Stimulated activated CD4-positive, alpha-beta T cell treated with anti-CD3 and anti-CD28 coated beads, TNF-alpha, amount 100 ng/mL, for 1 hour (primary cell): Measurements from ENCODE around the gene BACH2.

Experiments used
- DNase-seq, 3 donors: peaks; one replicate each; pipeline ENCODE4 v3.0.0-alpha.2; 2020; ENCODE audit warnings: low read depth in 3 of 3, low spot score in 1 of 3

Gene BACH2

GRCh38 chr6:90278129-90278528 is 18.5 kb downstream of the BACH2 start:
- no peak for DNase-seq

GRCh38 chr6:90277302-90278011 is 19.2 kb downstream of the BACH2 start:
- no peak for DNase-seq

GRCh38 chr6:90274451-90275030 is 22.1 kb downstream of the BACH2 start:
- DNase-seq = peak; percentile 65 to 83 (median 82)

- no peak for DNase-seq
These were observed 22.8 kb downstream of the BACH2 start for GRCh38 chr6:90273863-90274262.

GRCh38 chr6:90272895-90273294 is 23.7 kb downstream of the BACH2 start:
- DNase-seq = no peak

GRCh38 chr6:90271831-90272230 is 24.8 kb downstream of the BACH2 start:
- no peak for DNase-seq

GRCh38 chr6:90269334-90269733 is 27.3 kb downstream of the BACH2 start:
- no peak for DNase-seq

- DNase-seq = no peak
These were observed 28.5 kb downstream of the BACH2 start for GRCh38 chr6:90268178-90268577.

- no peak for DNase-seq
These were observed 29.6 kb downstream of the BACH2 start for GRCh38 chr6:90266905-90267621.

GRCh38 chr6:90264561-90264960 is 32.1 kb downstream of the BACH2 start:
- DNase-seq = no peak

- DNase-seq = no peak
These were observed 33.0 kb downstream of the BACH2 start for GRCh38 chr6:90263633-90264032.

- DNase-seq = no peak
These were observed 34.8 kb downstream of the BACH2 start for GRCh38 chr6:90261801-90262200.

GRCh38 chr6:90257486-90257738 is 39.2 kb downstream of the BACH2 start:
- DNase-seq = no peak

GRCh38 chr6:90256698-90257485 is 39.8 kb downstream of the BACH2 start:
- DNase-seq = no peak

- DNase-seq = no peak
These were observed 43.0 kb downstream of the BACH2 start for GRCh38 chr6:90253631-90254030.

GRCh38 chr6:90251295-90251992 is 45.2 kb downstream of the BACH2 start:
- no peak for DNase-seq

- no peak for DNase-seq
These were observed 46.2 kb downstream of the BACH2 start for GRCh38 chr6:90250405-90250804.

- DNase-seq = peak in 1 of 3 donors; percentile 12
These were observed 47.2 kb downstream of the BACH2 start for GRCh38 chr6:90249458-90249857.

- no peak for DNase-seq
These were observed 47.6 kb downstream of the BACH2 start for GRCh38 chr6:90249034-90249433.

- DNase-seq = no peak
These were observed 49.4 kb downstream of the BACH2 start for GRCh38 chr6:90247262-90247661.

- no peak for DNase-seq
These were observed 55.3 kb downstream of the BACH2 start for GRCh38 chr6:90241229-90241880.
